ENCODE measurements around the gene NFATC1.

DNA sequence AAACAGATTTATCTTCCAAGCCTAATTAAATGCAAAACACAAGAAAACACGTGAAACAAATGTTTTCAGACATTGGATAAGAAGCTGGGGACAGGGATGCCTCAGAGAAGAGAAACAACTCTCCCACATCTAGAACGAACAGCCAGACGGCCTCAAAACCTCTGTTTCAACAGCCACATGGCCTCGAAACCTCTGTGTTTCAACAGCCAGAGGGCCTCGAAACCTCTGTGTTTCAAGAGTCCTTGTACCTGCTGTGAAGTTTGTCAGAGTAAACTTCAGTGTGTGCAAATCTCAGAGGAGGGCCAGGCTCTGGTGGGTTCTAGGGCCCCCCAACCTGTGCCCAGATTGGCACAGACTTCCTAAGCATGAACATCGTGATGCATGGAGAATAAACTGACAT is 43.3 kb upstream of the NFATC1 start:
- TF ChIP-seq, protein P1, sequence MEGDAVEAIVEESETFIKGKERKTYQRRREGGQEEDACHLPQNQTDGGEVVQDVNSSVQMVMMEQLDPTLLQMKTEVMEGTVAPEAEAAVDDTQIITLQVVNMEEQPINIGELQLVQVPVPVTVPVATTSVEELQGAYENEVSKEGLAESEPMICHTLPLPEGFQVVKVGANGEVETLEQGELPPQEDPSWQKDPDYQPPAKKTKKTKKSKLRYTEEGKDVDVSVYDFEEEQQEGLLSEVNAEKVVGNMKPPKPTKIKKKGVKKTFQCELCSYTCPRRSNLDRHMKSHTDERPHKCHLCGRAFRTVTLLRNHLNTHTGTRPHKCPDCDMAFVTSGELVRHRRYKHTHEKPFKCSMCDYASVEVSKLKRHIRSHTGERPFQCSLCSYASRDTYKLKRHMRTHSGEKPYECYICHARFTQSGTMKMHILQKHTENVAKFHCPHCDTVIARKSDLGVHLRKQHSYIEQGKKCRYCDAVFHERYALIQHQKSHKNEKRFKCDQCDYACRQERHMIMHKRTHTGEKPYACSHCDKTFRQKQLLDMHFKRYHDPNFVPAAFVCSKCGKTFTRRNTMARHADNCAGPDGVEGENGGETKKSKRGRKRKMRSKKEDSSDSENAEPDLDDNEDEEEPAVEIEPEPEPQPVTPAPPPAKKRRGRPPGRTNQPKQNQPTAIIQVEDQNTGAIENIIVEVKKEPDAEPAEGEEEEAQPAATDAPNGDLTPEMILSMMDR (IDR thresholded peaks at IDR 0.05): no peak
- TF ChIP-seq EP300 (IDR thresholded peaks at IDR 0.05) (no peak), POLR2A (IDR thresholded peaks at IDR 0.05) (no peak)

All from ovary (tissue), 3 donors.